ENCODE data around the gene MED27.

MED27 gene

DNA sequence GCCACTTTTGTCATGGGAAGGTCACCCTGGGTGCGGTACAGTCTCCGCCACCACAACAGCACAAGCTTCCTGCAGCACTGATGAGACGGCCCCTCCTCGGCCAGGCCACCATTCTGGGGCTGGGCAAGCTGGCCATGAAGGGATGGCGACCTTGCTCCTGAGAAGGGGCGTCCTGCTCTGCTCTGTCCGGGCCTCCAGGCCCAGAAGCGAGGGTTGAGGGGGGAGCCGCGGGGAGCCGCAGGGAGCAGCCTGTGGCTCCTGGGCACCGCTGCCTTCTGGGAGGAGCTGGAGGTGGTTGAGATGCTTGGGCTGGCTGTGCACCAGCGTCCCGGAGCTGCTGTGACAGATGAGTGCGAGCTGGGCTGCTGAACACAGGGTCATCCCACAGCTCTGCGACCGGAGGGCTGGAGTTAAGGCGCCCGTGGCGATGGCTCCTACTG lies 255.5 kb downstream of the MED27 start:
- peaks cover 5% of the 10 kb centered on the region for H3K4me1 Mint-ChIP-seq
- H3K27ac Mint-ChIP-seq (ENCODE audit: low read depth), result no peak overlapping the region
- ATAC-seq (replicated peaks; ENCODE audit: extremely low read depth, poor library complexity, severe bottlenecking) (no peak), DNase-seq (ENCODE audit: low spot score in 2 of 2) (no peak)
- no peaks in the 10 kb centered on the region for H3K9me3 Mint-ChIP-seq
- no peak overlapping the region for H3K4me3 Mint-ChIP-seq
- H3K36me3 Mint-ChIP-seq (ENCODE audit: insufficient read depth), result no peaks in the 10 kb centered on the region
- peaks cover 89% of the 10 kb centered on the region for H3K27me3 Mint-ChIP-seq

DNA sequence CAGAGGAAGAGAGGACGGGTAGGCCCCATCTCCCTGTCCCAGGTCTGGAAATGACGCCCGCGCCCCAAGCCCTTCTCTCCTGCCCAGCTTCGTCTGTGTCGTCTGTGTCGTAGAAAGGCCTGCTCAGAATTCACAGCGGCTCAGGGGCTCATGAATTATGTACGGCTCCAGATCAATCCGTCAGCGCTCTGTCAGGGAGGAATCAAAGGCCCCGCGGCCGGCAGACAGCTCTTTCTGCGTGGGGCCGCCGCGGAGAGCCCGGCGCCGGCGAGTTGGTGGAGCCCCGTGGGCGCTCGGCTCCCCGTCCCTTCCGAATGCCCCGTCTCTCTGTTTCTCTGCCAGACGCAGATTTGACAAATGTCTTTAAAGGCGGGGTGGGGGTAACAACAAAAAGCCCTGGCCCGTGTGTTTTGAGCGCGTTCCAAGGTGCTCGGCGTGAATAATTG lies 255.9 kb downstream of the MED27 start:
- Mint-ChIP-seq H3K4me3 (no peak overlapping the region), H3K27ac (ENCODE audit: low read depth) (no peak overlapping the region), H3K4me1 (peaks cover 5% of the 10 kb centered on the region), H3K9me3 (no peaks in the 10 kb centered on the region), H3K27me3 (peaks cover 89% of the 10 kb centered on the region), H3K36me3 (ENCODE audit: insufficient read depth) (no peaks in the 10 kb centered on the region)
- ATAC-seq (replicated peaks; ENCODE audit: extremely low read depth, poor library complexity, severe bottlenecking), result no peak
- no peak for DNase-seq (ENCODE audit: low spot score in 2 of 2)

DNA sequence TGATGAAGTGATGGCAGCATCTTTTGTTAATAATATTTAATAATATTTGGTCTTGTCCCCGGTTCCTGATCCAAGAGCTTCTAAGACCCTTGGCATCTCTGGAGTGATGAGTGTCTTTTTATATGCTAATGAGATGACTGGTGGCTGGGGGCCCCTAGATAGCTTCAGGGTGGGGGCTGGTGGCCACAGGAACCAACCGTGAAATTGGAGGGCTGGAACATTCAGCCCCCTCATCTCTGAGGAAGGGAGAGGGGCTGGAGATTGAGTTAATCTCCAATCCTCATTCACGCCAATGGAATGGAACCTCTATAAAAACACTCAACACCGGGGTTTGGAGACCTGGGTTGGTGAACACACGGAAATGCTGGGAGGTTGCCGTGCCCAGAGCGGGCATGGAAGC lies 261.6 kb downstream of the MED27 start:
- DNase-seq (ENCODE audit: low spot score in 2 of 2), result no peak
- no peak overlapping the region for H3K27ac Mint-ChIP-seq (ENCODE audit: low read depth)
- peaks cover 71% of the 10 kb centered on the region for H3K27me3 Mint-ChIP-seq
- H3K4me3 Mint-ChIP-seq, result no peak overlapping the region
- ATAC-seq (replicated peaks; ENCODE audit: extremely low read depth, poor library complexity, severe bottlenecking), result no peak
- no peaks in the 10 kb centered on the region for H3K4me1 Mint-ChIP-seq
- peaks cover 4% of the 10 kb centered on the region for H3K36me3 Mint-ChIP-seq (ENCODE audit: insufficient read depth)
- no peaks in the 10 kb centered on the region for H3K9me3 Mint-ChIP-seq

DNA sequence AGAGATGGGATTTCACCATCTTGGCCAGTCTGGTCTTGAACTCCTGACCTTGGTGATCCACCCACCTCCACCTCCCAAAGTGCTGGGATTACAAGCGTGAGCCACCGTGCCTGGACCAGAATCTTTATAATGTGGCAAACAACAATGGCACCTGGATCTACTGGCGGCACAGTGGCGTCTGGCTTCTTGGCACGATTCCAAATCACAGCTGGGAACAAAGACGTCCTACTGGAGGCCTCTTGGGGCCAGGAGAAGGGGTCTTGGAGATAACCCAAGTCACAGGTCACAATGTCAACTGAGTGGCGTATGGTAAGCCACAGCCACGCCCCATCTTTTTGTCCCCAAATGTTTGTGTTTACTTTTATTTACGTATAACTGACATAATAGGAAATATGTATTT lies 262.0 kb downstream of the MED27 start:
- Mint-ChIP-seq H3K4me1 (no peaks in the 10 kb centered on the region), H3K9me3 (no peaks in the 10 kb centered on the region), H3K36me3 (ENCODE audit: insufficient read depth) (peaks cover 4% of the 10 kb centered on the region), H3K4me3 (no peak overlapping the region), H3K27ac (ENCODE audit: low read depth) (no peak overlapping the region), H3K27me3 (peaks cover 76% of the 10 kb centered on the region)
- ATAC-seq (replicated peaks; ENCODE audit: extremely low read depth, poor library complexity, severe bottlenecking) (no peak), DNase-seq (ENCODE audit: low spot score in 2 of 2) (no peak)

GRCh38 chr9:131817073-131817472 lies 262.6 kb downstream of the MED27 start:
- H3K4me3 Mint-ChIP-seq, result no peak overlapping the region
- no peak overlapping the region for H3K27ac Mint-ChIP-seq (ENCODE audit: low read depth)
- peaks cover 80% of the 10 kb centered on the region for H3K27me3 Mint-ChIP-seq
- ATAC-seq (replicated peaks; ENCODE audit: extremely low read depth, poor library complexity, severe bottlenecking), result no peak
- DNase-seq (ENCODE audit: low spot score in 2 of 2), result no peak
- H3K9me3 Mint-ChIP-seq, result no peaks in the 10 kb centered on the region
- H3K36me3 Mint-ChIP-seq (ENCODE audit: insufficient read depth), result peaks cover 4% of the 10 kb centered on the region
- H3K4me1 Mint-ChIP-seq, result no peaks in the 10 kb centered on the region

DNA sequence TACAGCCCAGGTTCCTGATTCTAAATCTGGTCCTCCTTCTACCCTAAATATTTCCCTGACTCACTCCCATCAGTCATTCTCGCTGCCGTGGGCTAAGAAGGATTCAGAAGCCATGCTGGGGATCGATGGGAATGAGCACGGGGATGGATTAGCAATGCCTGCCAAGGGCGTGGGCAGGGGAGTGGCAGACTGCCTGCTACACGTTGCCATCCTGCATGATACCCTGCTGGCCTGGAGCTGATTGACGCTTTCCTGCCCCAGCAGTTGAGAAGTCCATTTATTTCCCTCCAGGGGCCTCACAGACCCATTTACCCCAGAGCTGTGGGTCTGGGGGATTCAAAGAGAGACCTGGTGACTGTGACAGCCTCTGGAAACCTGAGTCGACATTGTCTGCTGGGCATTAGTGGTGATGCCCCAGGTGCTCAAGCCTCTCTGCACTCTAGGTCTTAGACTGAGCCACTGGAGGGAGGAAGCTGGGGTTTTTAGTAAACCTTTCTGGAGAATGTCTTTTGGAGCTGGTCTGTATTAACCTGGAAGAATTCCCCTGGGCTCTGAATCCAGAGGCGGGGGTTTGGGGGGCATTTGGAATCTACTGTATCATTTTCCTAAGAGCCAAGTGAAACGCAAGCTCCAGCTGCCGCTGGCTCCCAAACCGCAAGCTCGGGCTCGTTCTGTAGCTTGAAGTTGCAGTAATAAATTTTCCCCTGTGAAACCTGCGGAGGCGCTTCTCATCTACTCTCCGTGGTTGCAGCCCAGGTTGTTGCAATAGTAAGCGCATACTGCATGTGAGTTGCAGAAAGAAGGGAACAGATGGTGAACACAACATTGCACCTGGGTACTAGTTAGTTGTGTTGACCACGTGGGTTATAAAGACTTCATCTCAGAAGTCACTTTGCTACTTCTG lies 263.4 kb downstream of the MED27 start:
- H3K27me3 Mint-ChIP-seq, result peaks cover 80% of the 10 kb centered on the region
- peaks cover 4% of the 10 kb centered on the region for H3K36me3 Mint-ChIP-seq (ENCODE audit: insufficient read depth)
- no peaks in the 10 kb centered on the region for H3K4me1 Mint-ChIP-seq
- no peak overlapping the region for H3K4me3 Mint-ChIP-seq
- ATAC-seq (replicated peaks; ENCODE audit: extremely low read depth, poor library complexity, severe bottlenecking), result no peak
- H3K27ac Mint-ChIP-seq (ENCODE audit: low read depth), result no peak overlapping the region
- no peaks in the 10 kb centered on the region for H3K9me3 Mint-ChIP-seq
- no peak for DNase-seq (ENCODE audit: low spot score in 2 of 2)

GRCh38 chr9:131814707-131815106 lies 265.0 kb downstream of the MED27 start:
- Mint-ChIP-seq H3K27me3 (peaks cover 80% of the 10 kb centered on the region), H3K4me3 (no peak overlapping the region), H3K4me1 (no peaks in the 10 kb centered on the region), H3K27ac (ENCODE audit: low read depth) (no peak overlapping the region), H3K36me3 (ENCODE audit: insufficient read depth) (peaks cover 4% of the 10 kb centered on the region), H3K9me3 (no peaks in the 10 kb centered on the region)
- ATAC-seq (replicated peaks; ENCODE audit: extremely low read depth, poor library complexity, severe bottlenecking) (no peak), DNase-seq (ENCODE audit: low spot score in 2 of 2) (no peak)

- no peak overlapping the region for H3K4me3 Mint-ChIP-seq
Measured at GRCh38 chr9:131813116-131813515, 266.6 kb downstream of the MED27 start.

DNA sequence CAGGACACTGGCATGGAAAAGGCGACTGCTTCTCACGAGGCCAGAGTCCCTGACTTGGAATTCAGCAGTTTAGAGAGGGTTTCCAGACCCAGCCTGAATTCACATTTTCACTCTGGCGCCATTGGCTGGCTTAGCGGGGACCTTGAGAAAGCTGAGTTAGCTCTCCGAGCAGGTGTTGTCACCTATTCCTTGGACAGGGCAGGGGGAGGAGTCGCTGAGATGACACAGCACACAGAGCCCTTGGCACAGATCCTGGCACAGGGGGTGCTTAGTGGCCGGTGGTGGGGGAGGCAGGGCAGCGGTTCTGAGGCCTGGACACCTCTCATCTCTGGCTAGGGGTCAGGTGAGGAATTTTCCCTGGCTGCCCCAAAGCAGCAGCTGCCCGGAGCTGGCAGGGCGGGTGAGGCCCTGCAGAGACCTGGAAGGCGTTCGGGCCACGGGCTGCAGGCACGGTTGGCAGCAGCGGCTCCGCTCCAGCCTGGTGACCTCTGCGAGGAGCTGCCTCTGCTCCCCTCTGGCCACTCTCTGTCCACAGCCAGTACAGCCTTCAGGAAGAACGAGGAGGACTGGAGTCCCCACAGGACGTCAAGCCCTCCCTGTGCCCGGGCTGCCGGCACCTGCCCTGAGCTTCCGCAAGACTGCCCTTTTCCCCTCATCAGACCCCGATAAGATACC lies 267.4 kb downstream of the MED27 start:
- H3K4me3 Mint-ChIP-seq, result no peak overlapping the region
- peaks cover 4% of the 10 kb centered on the region for H3K36me3 Mint-ChIP-seq (ENCODE audit: insufficient read depth)
- peaks cover 81% of the 10 kb centered on the region for H3K27me3 Mint-ChIP-seq
- H3K4me1 Mint-ChIP-seq, result no peaks in the 10 kb centered on the region
- DNase-seq (ENCODE audit: low spot score in 2 of 2) (no peak), ATAC-seq (replicated peaks; ENCODE audit: extremely low read depth, poor library complexity, severe bottlenecking) (no peak)
- no peak overlapping the region for H3K27ac Mint-ChIP-seq (ENCODE audit: low read depth)
- H3K9me3 Mint-ChIP-seq, result no peaks in the 10 kb centered on the region

More at GRCh38 chr9:131813116-131813515, 266.6 kb downstream of the MED27 start:
- Mint-ChIP-seq H3K4me1 (no peaks in the 10 kb centered on the region), H3K27ac (ENCODE audit: low read depth) (no peak overlapping the region), H3K36me3 (ENCODE audit: insufficient read depth) (peaks cover 4% of the 10 kb centered on the region), H3K9me3 (no peaks in the 10 kb centered on the region), H3K27me3 (peaks cover 80% of the 10 kb centered on the region)
- no peak for DNase-seq (ENCODE audit: low spot score in 2 of 2)
- no peak for ATAC-seq (replicated peaks; ENCODE audit: extremely low read depth, poor library complexity, severe bottlenecking)

- no peak overlapping the region for H3K27ac Mint-ChIP-seq (ENCODE audit: low read depth)
- peaks cover 78% of the 10 kb centered on the region for H3K27me3 Mint-ChIP-seq
- peaks cover 4% of the 10 kb centered on the region for H3K36me3 Mint-ChIP-seq (ENCODE audit: insufficient read depth)
- ATAC-seq (replicated peaks; ENCODE audit: extremely low read depth, poor library complexity, severe bottlenecking), result no peak
- H3K4me1 Mint-ChIP-seq, result no peaks in the 10 kb centered on the region
- H3K4me3 Mint-ChIP-seq, result no peak overlapping the region
- DNase-seq (ENCODE audit: low spot score in 2 of 2), result no peak
- no peaks in the 10 kb centered on the region for H3K9me3 Mint-ChIP-seq
Measured at GRCh38 chr9:131811405-131811804, 268.3 kb downstream of the MED27 start.

DNA sequence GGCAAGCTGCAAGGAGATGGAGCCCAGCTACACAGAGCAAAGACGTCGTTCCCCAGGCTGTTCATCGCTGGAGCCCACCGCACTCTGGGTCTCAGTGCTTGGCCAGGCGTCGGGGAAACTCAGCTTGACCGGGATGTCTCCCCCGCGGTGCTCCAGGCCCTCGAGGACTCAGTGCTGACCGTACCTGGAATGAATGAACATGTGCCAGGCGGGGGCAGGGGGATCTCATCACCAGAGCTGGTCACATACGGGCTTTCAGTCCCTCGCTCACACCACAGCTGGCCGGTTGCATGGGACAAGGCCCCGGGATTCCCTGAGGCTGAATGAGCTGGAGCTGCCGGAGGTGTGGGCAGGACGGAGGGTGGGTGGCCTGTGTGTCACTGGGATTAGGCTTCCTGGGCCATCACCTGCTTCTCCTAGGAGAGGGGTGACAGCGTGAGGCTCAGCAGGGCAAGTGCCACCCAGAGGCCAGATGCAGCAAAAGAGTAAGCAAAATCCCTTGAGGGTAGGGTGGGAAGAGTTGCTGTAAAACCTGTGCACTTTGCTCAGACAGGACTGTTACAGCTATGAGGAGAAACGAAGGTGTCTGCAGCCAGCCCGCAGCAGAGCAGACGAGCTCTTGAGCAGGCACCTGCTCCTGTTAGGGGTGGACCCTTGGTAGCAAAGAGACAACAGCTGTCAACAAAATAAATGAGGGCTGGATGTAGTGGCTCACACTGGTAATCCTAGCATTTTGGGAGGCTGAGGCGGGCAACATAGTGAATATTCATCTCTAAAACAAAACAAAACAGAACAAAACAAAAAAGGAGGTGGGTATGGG lies 269.1 kb downstream of the MED27 start:
- Mint-ChIP-seq H3K36me3 (ENCODE audit: insufficient read depth) (peaks cover 4% of the 10 kb centered on the region), H3K27ac (ENCODE audit: low read depth) (no peak overlapping the region), H3K4me3 (no peak overlapping the region), H3K27me3 (peaks cover 79% of the 10 kb centered on the region), H3K4me1 (no peaks in the 10 kb centered on the region), H3K9me3 (no peaks in the 10 kb centered on the region)
- ATAC-seq (replicated peaks; ENCODE audit: extremely low read depth, poor library complexity, severe bottlenecking) (no peak), DNase-seq (ENCODE audit: low spot score in 2 of 2) (no peak)
